SK-N-SH (cell line): ENCODE results near the gene MACROD2.

ENCODE experiments used
- REST ChIP-seq: IDR thresholded peaks from 2 replicates; pipeline ENCODE4 v1.6.1; 2012; ENCODE audit warnings: mild to moderate bottlenecking, low read depth, low read length, moderate library complexity
- SIN3A ChIP-seq: IDR thresholded peaks from 2 replicates; pipeline ENCODE4 v1.6.1; 2012; ENCODE audit warnings: low read depth, mild to moderate bottlenecking, low read length, moderate library complexity, borderline replicate concordance
- TAF1 ChIP-seq: IDR thresholded peaks from 2 replicates; pipeline ENCODE4 v1.6.1; 2012; ENCODE audit warnings: low read depth, mild to moderate bottlenecking, low read length, moderate library complexity, borderline replicate concordance
- TF ChIP-seq, protein P1 (sequence below): fragments of 200-600 bp; sonication (generic); IDR thresholded peaks from 2 replicates; pipeline ENCODE4 v1.6.1; 2017; ENCODE audit warnings: antibody characterized with exemption, mild to moderate bottlenecking, moderate library complexity

- TF ChIP-seq TAF1 (no peak), REST (no peak), SIN3A (no peak)
- TF ChIP-seq, protein P1, sequence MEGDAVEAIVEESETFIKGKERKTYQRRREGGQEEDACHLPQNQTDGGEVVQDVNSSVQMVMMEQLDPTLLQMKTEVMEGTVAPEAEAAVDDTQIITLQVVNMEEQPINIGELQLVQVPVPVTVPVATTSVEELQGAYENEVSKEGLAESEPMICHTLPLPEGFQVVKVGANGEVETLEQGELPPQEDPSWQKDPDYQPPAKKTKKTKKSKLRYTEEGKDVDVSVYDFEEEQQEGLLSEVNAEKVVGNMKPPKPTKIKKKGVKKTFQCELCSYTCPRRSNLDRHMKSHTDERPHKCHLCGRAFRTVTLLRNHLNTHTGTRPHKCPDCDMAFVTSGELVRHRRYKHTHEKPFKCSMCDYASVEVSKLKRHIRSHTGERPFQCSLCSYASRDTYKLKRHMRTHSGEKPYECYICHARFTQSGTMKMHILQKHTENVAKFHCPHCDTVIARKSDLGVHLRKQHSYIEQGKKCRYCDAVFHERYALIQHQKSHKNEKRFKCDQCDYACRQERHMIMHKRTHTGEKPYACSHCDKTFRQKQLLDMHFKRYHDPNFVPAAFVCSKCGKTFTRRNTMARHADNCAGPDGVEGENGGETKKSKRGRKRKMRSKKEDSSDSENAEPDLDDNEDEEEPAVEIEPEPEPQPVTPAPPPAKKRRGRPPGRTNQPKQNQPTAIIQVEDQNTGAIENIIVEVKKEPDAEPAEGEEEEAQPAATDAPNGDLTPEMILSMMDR, result no peak
Measured at GRCh38 chr20:14065774-14066173, 70.5 kb downstream of the MACROD2 start.
